GM21723 (cell line): ENCODE results near the gene CD302.
"Not testable (repeated sequence)": the region's sequence is repeated elsewhere in the genome, so short reads cannot be mapped to it uniquely, and the experiment has no call there.

Source experiments
- ATAC-seq: cut with Tn5 transposase; IDR thresholded peaks from one replicate; pipeline ENCODE4 v1.9.1; 2021; ENCODE audit warnings: mild to moderate bottlenecking, moderate library complexity; ENCODE audit not compliant: unreplicated experiment

The CD302 gene

GRCh38 chr2:159795841-159796690 lies 1.9 kb downstream of the CD302 start:
- ATAC-seq, result no peak

- no peak for ATAC-seq
Observed at GRCh38 chr2:159793326-159793725, 4.7 kb downstream of the CD302 start.

GRCh38 chr2:159792599-159792998 lies 5.4 kb downstream of the CD302 start:
- ATAC-seq, result no peak

- ATAC-seq, result no peak
Observed at GRCh38 chr2:159792036-159792435, 6.0 kb downstream of the CD302 start.

GRCh38 chr2:159790323-159790722 lies 7.7 kb downstream of the CD302 start:
- ATAC-seq, result no peak

GRCh38 chr2:159788253-159788652 lies 9.8 kb downstream of the CD302 start:
- ATAC-seq, result no peak

- not testable (repeated sequence) for ATAC-seq
Observed at GRCh38 chr2:159787647-159788046, 10.4 kb downstream of the CD302 start.

- ATAC-seq, result no peak
Observed at GRCh38 chr2:159786938-159787337, 11.1 kb downstream of the CD302 start.

- no peak for ATAC-seq
Observed at GRCh38 chr2:159785195-159785594, 12.8 kb downstream of the CD302 start.

- not testable (repeated sequence) for ATAC-seq
Observed at GRCh38 chr2:159784744-159785143, 13.3 kb downstream of the CD302 start.

- no peak for ATAC-seq
Observed at GRCh38 chr2:159783556-159783955, 14.5 kb downstream of the CD302 start.

- ATAC-seq, result no peak
Observed at GRCh38 chr2:159776321-159776720, 21.7 kb downstream of the CD302 start.

GRCh38 chr2:159775021-159775420 lies 23.0 kb downstream of the CD302 start:
- no peak for ATAC-seq

GRCh38 chr2:159774370-159774990 lies 23.5 kb downstream of the CD302 start:
- no peak for ATAC-seq

- no peak for ATAC-seq
Observed at GRCh38 chr2:159773886-159774285, 24.1 kb downstream of the CD302 start.

GRCh38 chr2:159773426-159773825 lies 24.6 kb downstream of the CD302 start:
- no peak for ATAC-seq

- no peak for ATAC-seq
Observed at GRCh38 chr2:159769147-159769546, 28.9 kb downstream of the CD302 start.

GRCh38 chr2:159762075-159762474 lies 35.9 kb downstream of the CD302 start:
- ATAC-seq, result no peak

GRCh38 chr2:159760326-159760725 lies 37.7 kb downstream of the CD302 start:
- ATAC-seq, result no peak

GRCh38 chr2:159759577-159759976 lies 38.4 kb downstream of the CD302 start:
- no peak for ATAC-seq

GRCh38 chr2:159758686-159759085 lies 39.3 kb downstream of the CD302 start:
- ATAC-seq, result no peak

- ATAC-seq, result no peak
Observed at GRCh38 chr2:159758239-159758638, 39.8 kb downstream of the CD302 start.
